Measurements from ENCODE around the gene LYVE1. TPM values are rescaled to one million over a fixed set of nuclear protein-coding genes. Genes with fewer than 3 reads are reported as not detected.

The LYVE1 gene
- total and polyA plus RNA-seq, 2 donors (not counting 1 experiment from before 2014, with no cell fraction given), result not detected

- peak; percentile 65 for ATAC-seq (ENCODE audit: low read depth)
- DNase-seq, result peak; percentile 35
- Histone ChIP-seq H3K4me3 (ENCODE audit: control extremely low read depth in 1 of 5, extremely low read depth in 1 of 5, insufficient read depth in 1 of 5, low read depth in 2 of 5, low read length in 4 of 5) (peak overlapping the region in 1 of 5 experiments; percentile 12), H3K4me2 (replicated peaks; ENCODE audit: low read depth, low read length, poor library complexity, severe bottlenecking) (peak overlapping the region; percentile 59), H3K9me3 (ENCODE audit: control extremely low read depth in 1 of 3, control insufficient read depth in 2 of 3, insufficient read depth in 1 of 3, low read length in 2 of 3) (peaks cover 0 to 5% (median 0%) of the 10 kb centered on the region in 3 donors), H3K79me2 (ENCODE audit: control insufficient read depth, insufficient read depth, low read length) (no peaks in the 10 kb centered on the region), H3K27me3 (replicated peaks in 1 of 4; ENCODE audit: control extremely low read depth in 1 of 4, control insufficient read depth in 3 of 4, insufficient read depth in 4 of 4, low read length in 3 of 4) (no peaks in the 10 kb centered on the region), H3K9ac (ENCODE audit: low read length) (peak overlapping the region; percentile 15), H3K27ac (ENCODE audit: low read length in 2 of 2) (peak overlapping the region; percentile 31 to 70), H4K20me1 (ENCODE audit: control insufficient read depth, insufficient read depth, low read length, poor library complexity, severe bottlenecking) (no peaks in the 10 kb centered on the region), H2AFZ (ENCODE audit: insufficient read depth, low read depth, low read length, poor library complexity, severe bottlenecking) (peak overlapping the region; percentile 7), H3K4me1 (ENCODE audit: control insufficient read depth in 2 of 2, insufficient read depth in 2 of 2, low read length in 2 of 2) (peaks cover 55 to 67% of the 10 kb centered on the region in 2 donors), H3K36me3 (replicated peaks in 1 of 2; ENCODE audit: control extremely low read depth in 1 of 2, control insufficient read depth in 1 of 2, extremely low read depth in 1 of 2, insufficient read depth in 2 of 2, low read length in 1 of 2) (peaks cover 0 to 2% of the 10 kb centered on the region in 2 experiments)
- Mint-ChIP-seq H3K4me1 (peaks cover 77% of the 10 kb centered on the region), H3K27ac (peak overlapping the region; percentile 78), H3K9me3 (ENCODE audit: insufficient read depth) (no peaks in the 10 kb centered on the region), H3K4me3 (peak overlapping the region; percentile 20), H3K27me3 (no peaks in the 10 kb centered on the region)
- intact Hi-C loops (cut with micrococcal nuclease), result loop anchor here (5.0 kb wide), 1 partner anchor 41 kb away; no protein-coding TSS in a partner anchor
- ChIA-PET CTCF (no interaction called here), POLR2A (interaction anchor here (1.3 kb wide), 1 partner anchor 41 kb away, joined by 5 read pairs; the partner anchor contains the start of gene RNF141)
- no peak for TF ChIP-seq EZH2 (IDR thresholded peaks at IDR 0.05; ENCODE audit: borderline replicate concordance, insufficient read depth, low read depth, low read length, poor library complexity, severe bottlenecking)
- TF ChIP-seq, protein P1, sequence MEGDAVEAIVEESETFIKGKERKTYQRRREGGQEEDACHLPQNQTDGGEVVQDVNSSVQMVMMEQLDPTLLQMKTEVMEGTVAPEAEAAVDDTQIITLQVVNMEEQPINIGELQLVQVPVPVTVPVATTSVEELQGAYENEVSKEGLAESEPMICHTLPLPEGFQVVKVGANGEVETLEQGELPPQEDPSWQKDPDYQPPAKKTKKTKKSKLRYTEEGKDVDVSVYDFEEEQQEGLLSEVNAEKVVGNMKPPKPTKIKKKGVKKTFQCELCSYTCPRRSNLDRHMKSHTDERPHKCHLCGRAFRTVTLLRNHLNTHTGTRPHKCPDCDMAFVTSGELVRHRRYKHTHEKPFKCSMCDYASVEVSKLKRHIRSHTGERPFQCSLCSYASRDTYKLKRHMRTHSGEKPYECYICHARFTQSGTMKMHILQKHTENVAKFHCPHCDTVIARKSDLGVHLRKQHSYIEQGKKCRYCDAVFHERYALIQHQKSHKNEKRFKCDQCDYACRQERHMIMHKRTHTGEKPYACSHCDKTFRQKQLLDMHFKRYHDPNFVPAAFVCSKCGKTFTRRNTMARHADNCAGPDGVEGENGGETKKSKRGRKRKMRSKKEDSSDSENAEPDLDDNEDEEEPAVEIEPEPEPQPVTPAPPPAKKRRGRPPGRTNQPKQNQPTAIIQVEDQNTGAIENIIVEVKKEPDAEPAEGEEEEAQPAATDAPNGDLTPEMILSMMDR (IDR thresholded peaks at IDR 0.05), result no peak
- 19% methylated on average over 3 of the region's 4 CpGs for WGBS (ENCODE audit: insufficient coverage)
Observed at GRCh38 chr11:10581481-10582019, 13.1 kb upstream of the LYVE1 start.

GRCh38 chr11:10580623-10581022, 12.2 kb upstream of the LYVE1 start:
- Histone ChIP-seq H3K79me2 (ENCODE audit: control insufficient read depth, insufficient read depth, low read length) (no peaks in the 10 kb centered on the region), H3K4me1 (ENCODE audit: control insufficient read depth in 2 of 2, insufficient read depth in 2 of 2, low read length in 2 of 2) (peaks cover 55 to 67% of the 10 kb centered on the region in 2 donors), H3K27me3 (replicated peaks in 1 of 4; ENCODE audit: control extremely low read depth in 1 of 4, control insufficient read depth in 3 of 4, insufficient read depth in 4 of 4, low read length in 3 of 4) (no peaks in the 10 kb centered on the region), H3K4me3 (ENCODE audit: control extremely low read depth in 1 of 5, extremely low read depth in 1 of 5, insufficient read depth in 1 of 5, low read depth in 2 of 5, low read length in 4 of 5) (no peak overlapping the region), H3K36me3 (replicated peaks in 1 of 2; ENCODE audit: control extremely low read depth in 1 of 2, control insufficient read depth in 1 of 2, extremely low read depth in 1 of 2, insufficient read depth in 2 of 2, low read length in 1 of 2) (peaks cover 0 to 2% of the 10 kb centered on the region in 2 experiments), H4K20me1 (ENCODE audit: control insufficient read depth, insufficient read depth, low read length, poor library complexity, severe bottlenecking) (no peaks in the 10 kb centered on the region), H3K9me3 (ENCODE audit: control extremely low read depth in 1 of 3, control insufficient read depth in 2 of 3, insufficient read depth in 1 of 3, low read length in 2 of 3) (peaks cover 0 to 5% (median 0%) of the 10 kb centered on the region in 3 donors), H3K27ac (ENCODE audit: low read length in 2 of 2) (peak overlapping the region in 1 of 2 donors; percentile 70), H3K9ac (ENCODE audit: low read length) (no peak overlapping the region), H3K4me2 (replicated peaks; ENCODE audit: low read depth, low read length, poor library complexity, severe bottlenecking) (peak overlapping the region; percentile 59), H2AFZ (ENCODE audit: insufficient read depth, low read depth, low read length, poor library complexity, severe bottlenecking) (no peak overlapping the region)
- Mint-ChIP-seq H3K9me3 (ENCODE audit: insufficient read depth) (no peaks in the 10 kb centered on the region), H3K27me3 (no peaks in the 10 kb centered on the region), H3K4me3 (peak overlapping the region; percentile 9), H3K4me1 (peaks cover 75% of the 10 kb centered on the region), H3K27ac (peak overlapping the region; percentile 78)
- DNase-seq, result no peak
- intact Hi-C loops (cut with micrococcal nuclease), result loop anchor here (5.0 kb wide), 1 partner anchor 42 kb away; no protein-coding TSS in a partner anchor
- no peak for ATAC-seq (ENCODE audit: low read depth)
- POLR2A ChIA-PET, result interaction anchor here (1.3 kb wide), 1 partner anchor 40 kb away, joined by 5 read pairs; the partner anchor contains the start of gene RNF141
- WGBS (ENCODE audit: insufficient coverage), result 90% methylated on average over 2 of the region's 4 CpGs
- TF ChIP-seq EZH2 (IDR thresholded peaks at IDR 0.05; ENCODE audit: borderline replicate concordance, insufficient read depth, low read depth, low read length, poor library complexity, severe bottlenecking), result no peak
- TF ChIP-seq, protein P1 (IDR thresholded peaks at IDR 0.05), result no peak
- CTCF ChIA-PET, result no interaction called here

Data from B cell (primary cell).